Measurements from ENCODE around the gene ERMP1.

Gene ERMP1

GRCh38 chr9:5853617-5854016 lies 20.7 kb upstream of the ERMP1 start:
- H3K4me3 ChIP-seq (ENCODE audit: low read depth, low read length): no peak overlapping the region
- no peak for TF ChIP-seq CTCF (IDR thresholded peaks at IDR 0.05; ENCODE audit: borderline replicate concordance, insufficient read depth, low read depth, low read length)

GRCh38 chr9:5852987-5853386 lies 20.1 kb upstream of the ERMP1 start:
- H3K4me3 ChIP-seq (ENCODE audit: low read depth, low read length): no peak overlapping the region
- no peak for TF ChIP-seq CTCF (IDR thresholded peaks at IDR 0.05; ENCODE audit: borderline replicate concordance, insufficient read depth, low read depth, low read length)

- TF ChIP-seq CTCF (IDR thresholded peaks at IDR 0.05; ENCODE audit: borderline replicate concordance, insufficient read depth, low read depth, low read length): no peak
- H3K4me3 ChIP-seq (ENCODE audit: low read depth, low read length): no peak overlapping the region
Observed at GRCh38 chr9:5851445-5851844, 18.5 kb upstream of the ERMP1 start.

- TF ChIP-seq CTCF (IDR thresholded peaks at IDR 0.05; ENCODE audit: borderline replicate concordance, insufficient read depth, low read depth, low read length): no peak
Observed at GRCh38 chr9:5850724-5851122, 17.8 kb upstream of the ERMP1 start.

GRCh38 chr9:5848372-5848882 lies 15.5 kb upstream of the ERMP1 start:
- TF ChIP-seq CTCF (IDR thresholded peaks at IDR 0.05; ENCODE audit: borderline replicate concordance, insufficient read depth, low read depth, low read length): no peak
- H3K4me3 ChIP-seq (ENCODE audit: low read depth, low read length): no peak overlapping the region

More at GRCh38 chr9:5850724-5851122, 17.8 kb upstream of the ERMP1 start:
- H3K4me3 ChIP-seq (ENCODE audit: low read depth, low read length): no peak overlapping the region

- no peak for TF ChIP-seq CTCF (IDR thresholded peaks at IDR 0.05; ENCODE audit: borderline replicate concordance, insufficient read depth, low read depth, low read length)
- no peak overlapping the region for H3K4me3 ChIP-seq (ENCODE audit: low read depth, low read length)
Observed at GRCh38 chr9:5846501-5846921, 13.6 kb upstream of the ERMP1 start.

GRCh38 chr9:5846096-5846495 lies 13.2 kb upstream of the ERMP1 start:
- no peak for TF ChIP-seq CTCF (IDR thresholded peaks at IDR 0.05; ENCODE audit: borderline replicate concordance, insufficient read depth, low read depth, low read length)

More at GRCh38 chr9:5846096-5846495, 13.2 kb upstream of the ERMP1 start:
- no peak overlapping the region for H3K4me3 ChIP-seq (ENCODE audit: low read depth, low read length)
